ENCODE results near the gene SFXN3.

Gene SFXN3

DNA sequence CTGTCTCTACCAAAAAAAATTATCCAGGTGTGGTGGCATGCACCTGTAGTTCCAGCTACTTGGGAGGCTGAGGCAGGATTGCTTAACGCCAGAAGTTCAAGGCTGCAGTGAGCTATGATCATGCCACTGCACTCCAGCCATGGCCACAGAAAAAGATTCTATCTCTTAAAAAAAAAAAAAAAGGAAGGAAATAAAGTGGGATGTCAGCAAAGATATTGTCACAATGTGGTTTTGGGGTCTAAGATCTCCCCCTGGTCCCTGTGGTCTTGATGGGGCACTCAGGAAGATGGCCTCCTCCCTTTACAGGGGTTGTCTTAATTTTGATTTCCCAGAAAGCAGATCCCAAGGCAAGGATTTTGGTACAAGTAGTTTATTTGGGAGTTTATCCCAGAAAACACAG, 23.3 kb downstream of the SFXN3 start (continued):
- no peak for TF ChIP-seq TSHZ2 (CRISPR knock-in tag; IDR thresholded peaks at IDR 0.05)
- no peak for TF ChIP-seq ZNF70 (CRISPR knock-in tag; IDR thresholded peaks at IDR 0.05)
- TF ChIP-seq, protein P1, sequence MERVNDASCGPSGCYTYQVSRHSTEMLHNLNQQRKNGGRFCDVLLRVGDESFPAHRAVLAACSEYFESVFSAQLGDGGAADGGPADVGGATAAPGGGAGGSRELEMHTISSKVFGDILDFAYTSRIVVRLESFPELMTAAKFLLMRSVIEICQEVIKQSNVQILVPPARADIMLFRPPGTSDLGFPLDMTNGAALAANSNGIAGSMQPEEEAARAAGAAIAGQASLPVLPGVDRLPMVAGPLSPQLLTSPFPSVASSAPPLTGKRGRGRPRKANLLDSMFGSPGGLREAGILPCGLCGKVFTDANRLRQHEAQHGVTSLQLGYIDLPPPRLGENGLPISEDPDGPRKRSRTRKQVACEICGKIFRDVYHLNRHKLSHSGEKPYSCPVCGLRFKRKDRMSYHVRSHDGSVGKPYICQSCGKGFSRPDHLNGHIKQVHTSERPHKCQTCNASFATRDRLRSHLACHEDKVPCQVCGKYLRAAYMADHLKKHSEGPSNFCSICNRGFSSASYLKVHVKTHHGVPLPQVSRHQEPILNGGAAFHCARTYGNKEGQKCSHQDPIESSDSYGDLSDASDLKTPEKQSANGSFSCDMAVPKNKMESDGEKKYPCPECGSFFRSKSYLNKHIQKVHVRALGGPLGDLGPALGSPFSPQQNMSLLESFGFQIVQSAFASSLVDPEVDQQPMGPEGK (CRISPR knock-in tag; IDR thresholded peaks at IDR 0.05; ENCODE audit: borderline replicate concordance), result no peak
- no peak for TF ChIP-seq POU6F1 (CRISPR knock-in tag; IDR thresholded peaks at IDR 0.05; ENCODE audit: borderline replicate concordance, low read depth)
- no peak for TF ChIP-seq ZC3H10 (CRISPR knock-in tag; IDR thresholded peaks at IDR 0.05)
- no peak for TF ChIP-seq OSR1 (CRISPR knock-in tag; IDR thresholded peaks at IDR 0.05)
- no peak for TF ChIP-seq RARB (CRISPR knock-in tag; IDR thresholded peaks at IDR 0.05)

DNA sequence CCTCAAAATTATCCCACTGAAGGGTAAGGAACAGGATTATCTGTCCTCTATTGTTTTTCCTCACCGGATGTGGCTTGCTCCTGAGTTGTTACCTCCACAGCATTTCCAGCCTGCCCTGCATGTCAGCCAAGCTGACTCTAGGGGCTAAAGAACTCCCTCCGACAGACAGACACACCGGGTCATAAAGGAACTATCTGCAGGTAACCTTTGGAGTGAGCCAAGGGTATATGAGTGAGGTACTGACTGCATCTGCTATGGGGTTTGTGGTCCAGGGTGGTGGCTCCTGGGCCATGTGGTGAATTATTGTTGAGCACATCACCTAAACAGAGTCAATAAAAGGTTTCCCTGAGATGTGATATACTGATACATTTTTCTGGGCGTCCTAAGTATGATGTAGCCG, 23.8 kb downstream of the SFXN3 start:
- no peak for TF ChIP-seq ESRRG (CRISPR knock-in tag; IDR thresholded peaks at IDR 0.05)
- TF ChIP-seq RARB (CRISPR knock-in tag; IDR thresholded peaks at IDR 0.05), result no peak
- TF ChIP-seq BACH2 (CRISPR knock-in tag; IDR thresholded peaks at IDR 0.05; ENCODE audit: borderline replicate concordance), result no peak
- TF ChIP-seq CSRNP3 (CRISPR knock-in tag; IDR thresholded peaks at IDR 0.05), result no peak
- TF ChIP-seq TSHZ2 (CRISPR knock-in tag; IDR thresholded peaks at IDR 0.05), result no peak
- no peak for TF ChIP-seq ZNF70 (CRISPR knock-in tag; IDR thresholded peaks at IDR 0.05)
- no peak for TF ChIP-seq POU6F1 (CRISPR knock-in tag; IDR thresholded peaks at IDR 0.05; ENCODE audit: borderline replicate concordance, low read depth)
- ATAC-seq, result no peak

- no peak for TF ChIP-seq POU6F1 (CRISPR knock-in tag; IDR thresholded peaks at IDR 0.05; ENCODE audit: borderline replicate concordance, low read depth)
- TF ChIP-seq TOX (CRISPR knock-in tag; IDR thresholded peaks at IDR 0.05; ENCODE audit: borderline replicate concordance), result no peak
- TF ChIP-seq TCF4 (CRISPR knock-in tag; IDR thresholded peaks at IDR 0.05; ENCODE audit: borderline replicate concordance), result no peak
- no peak for TF ChIP-seq ZC3H10 (CRISPR knock-in tag; IDR thresholded peaks at IDR 0.05)
- TF ChIP-seq PPARA (CRISPR knock-in tag; IDR thresholded peaks at IDR 0.05; ENCODE audit: borderline replicate concordance), result no peak
- no peak for TF ChIP-seq ZNF8 (CRISPR knock-in tag; IDR thresholded peaks at IDR 0.05)
- TF ChIP-seq ESRRG (CRISPR knock-in tag; IDR thresholded peaks at IDR 0.05), result no peak
- TF ChIP-seq ZFP3 (CRISPR knock-in tag; IDR thresholded peaks at IDR 0.05), result no peak
- no peak for TF ChIP-seq ISL1 (CRISPR knock-in tag; IDR thresholded peaks at IDR 0.05)
- no peak for ATAC-seq
Measured at GRCh38 chr10:101055411-101055810, 24.4 kb downstream of the SFXN3 start.
